Esophagus muscularis mucosa (tissue), 4 donors: ENCODE measurements around the gene TRAPPC13. TPM values are rescaled to one million over a fixed set of nuclear protein-coding genes. Genes with fewer than 3 reads are reported as not detected.
A peak's percentile ranks its signal among the peaks of the same experiment; 100 is the strongest.

ENCODE experiments used
- DNase-seq: peaks from one replicate; pipeline ENCODE4 v3.0.0-alpha.2; 2017; ENCODE audit errors: extremely low spot score
- H3K27ac ChIP-seq, 4 donors: fragments of 200-600 bp; sonication (generic); replicated peaks in 1 of 4; 1 replicate in 3 of 4; 2 replicates in 1 of 4; pipeline ENCODE4 v1.5.1; 2016 to 2019; ENCODE audit warnings: mild to moderate bottlenecking in 1 of 4
- H3K27me3 ChIP-seq, 4 donors: fragments of 200-600 bp; sonication (generic); one replicate each; pipeline versions ENCODE4 v1.5.1 to v1.6.0; 2016 to 2019
- H3K36me3 ChIP-seq, 4 donors: fragments of 200-600 bp; sonication (generic); one replicate each; pipeline ENCODE4 v1.5.1; 2016 to 2019
- H3K4me1 ChIP-seq, 4 donors: fragments of 200-600 bp; sonication (generic); one replicate each; pipeline ENCODE4 v1.5.1; 2016 to 2019
- H3K4me3 ChIP-seq, 4 donors: fragments of 200-600 bp; sonication (generic); 1 replicate in 2 of 4; 2 replicates in 2 of 4; pipeline ENCODE4 v1.5.1; 2016 to 2019; ENCODE audit warnings: mild to moderate bottlenecking in 4 of 4, moderate library complexity in 1 of 4
- H3K9me3 ChIP-seq, 4 donors: fragments of 200-600 bp; sonication (generic); 1 replicate in 3 of 4; 2 replicates in 1 of 4; pipeline ENCODE4 v1.5.1; 2016 to 2019
- EP300 ChIP-seq: sonication (generic); formaldehyde crosslinking; IDR thresholded peaks from one replicate; pipeline ENCODE4 v1.6.1; 2017; ENCODE audit warnings: antibody characterized with exemption
- POLR2A ChIP-seq: fragments of 450-650 bp; IDR thresholded peaks from one replicate; pipeline ENCODE4 v1.6.1; 2017; ENCODE audit warnings: antibody characterized with exemption, moderate library complexity, mild to moderate bottlenecking, low read depth
- POLR2AphosphoS5 ChIP-seq, 2 donors: sonication (generic); formaldehyde crosslinking; IDR thresholded peaks; one replicate each; pipeline ENCODE4 v1.6.1; 2017; ENCODE audit warnings: antibody characterized with exemption in 2 of 2
- WGBS: methylation state at CpG from one replicate; pipeline ENCODE4 v1.1.5; 2018; 5-methylcytosine and 5-hydroxymethylcytosine counted together
- intact Hi-C: fragments of 100-400 bp; cut with DNase I; formaldehyde crosslinking; loops from one replicate; pipeline ENCODE4 v1.15.1; 2023
- total RNA-seq, 4 donors: library from RNA; depleted of rRNA; stranded (reverse); fragments of >200 nt; gene quantifications; one replicate each; pipeline versions ENCODE4 v1.1.0 to v1.2.1, GENCODE V29; 2016
- TF ChIP-seq, protein P1 (sequence below), 3 experiments: fragments of 200-600 bp in 2 of 3; fragments of 450-650 bp in 1 of 3; sonication (generic) in 2 of 3; IDR thresholded peaks; one replicate each; pipeline ENCODE4 v1.5.1; 2017 to 2019; ENCODE audit warnings: antibody characterized with exemption in 3 of 3, mild to moderate bottlenecking in 2 of 3, moderate library complexity in 1 of 3

The TRAPPC13 gene
- total RNA-seq, 4 donors from 2014 or later: 15.4 to 29.5 (median 16.7) TPM

DNA sequence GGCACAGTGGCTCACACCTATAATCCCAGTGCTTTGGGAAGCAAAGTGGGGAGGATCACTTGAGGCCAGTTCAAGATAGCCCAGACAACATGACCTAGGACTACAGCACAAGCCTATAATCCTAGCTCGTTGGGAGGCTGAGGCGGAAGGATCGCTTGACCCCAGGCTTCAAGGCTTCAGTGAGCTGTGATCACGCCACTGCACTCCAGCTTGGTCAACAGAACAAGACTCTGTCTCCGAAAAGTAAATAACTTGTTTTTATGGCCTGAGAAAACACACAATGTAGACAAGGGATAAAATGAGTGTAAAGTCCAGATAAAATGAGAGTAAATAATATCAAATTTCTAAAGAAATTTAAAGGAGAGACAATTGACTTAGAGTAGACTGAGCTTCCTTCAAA is 26.3 kb downstream of the TRAPPC13 start:
- no peaks in the 10 kb centered on the region for H3K9me3 ChIP-seq
- DNase-seq: no peak
- intact Hi-C loops: no loop called here
- H3K4me3 ChIP-seq: no peak overlapping the region
- H3K27ac ChIP-seq: no peak overlapping the region
- peaks cover 6 to 47% (median 25%) of the 10 kb centered on the region in 4 donors for H3K36me3 ChIP-seq
- no peaks in the 10 kb centered on the region for H3K27me3 ChIP-seq
- no peak for TF ChIP-seq POLR2AphosphoS5 (IDR thresholded peaks at IDR 0.05)
- TF ChIP-seq, protein P1, sequence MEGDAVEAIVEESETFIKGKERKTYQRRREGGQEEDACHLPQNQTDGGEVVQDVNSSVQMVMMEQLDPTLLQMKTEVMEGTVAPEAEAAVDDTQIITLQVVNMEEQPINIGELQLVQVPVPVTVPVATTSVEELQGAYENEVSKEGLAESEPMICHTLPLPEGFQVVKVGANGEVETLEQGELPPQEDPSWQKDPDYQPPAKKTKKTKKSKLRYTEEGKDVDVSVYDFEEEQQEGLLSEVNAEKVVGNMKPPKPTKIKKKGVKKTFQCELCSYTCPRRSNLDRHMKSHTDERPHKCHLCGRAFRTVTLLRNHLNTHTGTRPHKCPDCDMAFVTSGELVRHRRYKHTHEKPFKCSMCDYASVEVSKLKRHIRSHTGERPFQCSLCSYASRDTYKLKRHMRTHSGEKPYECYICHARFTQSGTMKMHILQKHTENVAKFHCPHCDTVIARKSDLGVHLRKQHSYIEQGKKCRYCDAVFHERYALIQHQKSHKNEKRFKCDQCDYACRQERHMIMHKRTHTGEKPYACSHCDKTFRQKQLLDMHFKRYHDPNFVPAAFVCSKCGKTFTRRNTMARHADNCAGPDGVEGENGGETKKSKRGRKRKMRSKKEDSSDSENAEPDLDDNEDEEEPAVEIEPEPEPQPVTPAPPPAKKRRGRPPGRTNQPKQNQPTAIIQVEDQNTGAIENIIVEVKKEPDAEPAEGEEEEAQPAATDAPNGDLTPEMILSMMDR (IDR thresholded peaks at IDR 0.05): no peak
- TF ChIP-seq EP300: no peak
- TF ChIP-seq POLR2A: no peak
- 84% methylated on average over 5 of the region's 5 CpGs for WGBS
- H3K4me1 ChIP-seq: no peaks in the 10 kb centered on the region

DNA sequence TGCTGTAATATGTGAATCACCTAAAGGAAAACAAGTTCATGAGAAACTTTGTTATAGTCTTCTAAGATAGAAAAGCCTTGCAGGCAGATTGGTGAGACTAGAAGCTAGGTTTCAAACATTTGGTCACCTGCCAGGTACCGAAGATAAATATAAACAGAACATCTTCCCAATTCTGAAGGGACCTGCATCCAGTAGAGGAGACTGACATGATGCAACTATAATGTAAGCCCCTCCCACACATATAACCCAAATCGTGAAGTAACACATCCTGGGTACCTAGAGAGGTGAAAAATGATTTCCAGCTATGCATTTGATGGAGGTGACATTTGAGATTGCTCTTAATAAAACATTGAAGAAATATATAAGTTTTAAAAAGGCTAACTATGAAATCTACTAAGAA is 29.9 kb downstream of the TRAPPC13 start:
- Histone ChIP-seq H3K36me3 (peaks cover 3 to 44% (median 21%) of the 10 kb centered on the region in 4 donors), H3K4me1 (no peaks in the 10 kb centered on the region), H3K27me3 (no peaks in the 10 kb centered on the region), H3K9me3 (no peaks in the 10 kb centered on the region), H3K27ac (no peak overlapping the region), H3K4me3 (no peak overlapping the region)
- TF ChIP-seq EP300 (no peak), POLR2AphosphoS5 (IDR thresholded peaks at IDR 0.05) (no peak), POLR2A (no peak)
- TF ChIP-seq, protein P1 (IDR thresholded peaks at IDR 0.05): no peak
- intact Hi-C loops: no loop called here
- WGBS: 83% methylated on average over 2 of the region's 2 CpGs
- DNase-seq: no peak

GRCh38 chr5:65663804-65664521 is 39.1 kb downstream of the TRAPPC13 start:
- intact Hi-C loops: no loop called here
- Histone ChIP-seq H3K4me3 (no peak overlapping the region), H3K9me3 (no peaks in the 10 kb centered on the region), H3K27ac (no peak overlapping the region), H3K27me3 (no peaks in the 10 kb centered on the region), H3K4me1 (no peaks in the 10 kb centered on the region), H3K36me3 (peaks cover 10 to 74% (median 31%) of the 10 kb centered on the region in 4 donors)
- WGBS: 88% methylated on average over 1 of the region's 1 CpG
- no peak for DNase-seq
- TF ChIP-seq EP300: no peak
- TF ChIP-seq, protein P1 (IDR thresholded peaks at IDR 0.05): peak; percentile 17 to 51 (median 20)

- H3K4me3 ChIP-seq: no peak overlapping the region
- no peak for DNase-seq
- 80% methylated on average over 7 of the region's 7 CpGs for WGBS
- H3K9me3 ChIP-seq: no peaks in the 10 kb centered on the region
- no peaks in the 10 kb centered on the region for H3K4me1 ChIP-seq
- H3K27ac ChIP-seq: no peak overlapping the region
- H3K27me3 ChIP-seq: no peaks in the 10 kb centered on the region
- TF ChIP-seq POLR2AphosphoS5 (IDR thresholded peaks at IDR 0.05) (no peak), EP300 (no peak), POLR2A (no peak)
- TF ChIP-seq, protein P1 (IDR thresholded peaks at IDR 0.05): no peak
- H3K36me3 ChIP-seq: peaks cover 10 to 78% (median 27%) of the 10 kb centered on the region in 4 donors
- intact Hi-C loops: no loop called here
Observed at GRCh38 chr5:65668696-65669095, 43.9 kb downstream of the TRAPPC13 start.

DNA sequence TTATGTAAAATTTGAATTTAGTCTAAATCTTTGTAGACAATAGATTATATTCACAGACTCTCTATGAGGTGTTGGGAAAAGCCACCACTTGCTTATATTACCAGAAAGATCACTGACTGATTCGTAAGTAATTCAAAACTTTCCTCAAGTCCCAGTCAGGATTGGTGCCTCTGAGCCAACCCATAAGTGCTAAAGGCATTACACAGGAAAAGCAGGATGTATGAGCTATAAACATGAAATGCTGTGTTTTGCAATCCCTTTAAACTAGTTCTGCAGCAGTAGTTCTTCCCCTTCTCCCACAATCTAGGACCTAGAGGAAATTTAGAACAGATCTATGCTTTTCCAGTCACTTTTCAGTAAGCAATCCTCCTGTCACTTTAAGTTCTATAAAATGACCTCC is 48.0 kb downstream of the TRAPPC13 start:
- DNase-seq: no peak
- Histone ChIP-seq H3K4me1 (no peaks in the 10 kb centered on the region), H3K27ac (no peak overlapping the region), H3K36me3 (peaks cover 0 to 56% (median 17%) of the 10 kb centered on the region in 4 donors), H3K4me3 (no peak overlapping the region), H3K9me3 (no peaks in the 10 kb centered on the region), H3K27me3 (no peaks in the 10 kb centered on the region)
- TF ChIP-seq POLR2AphosphoS5 (IDR thresholded peaks at IDR 0.05) (no peak), EP300 (no peak), POLR2A (no peak)
- TF ChIP-seq, protein P1 (IDR thresholded peaks at IDR 0.05): no peak
- intact Hi-C loops: no loop called here
- 68% methylated on average over 1 of the region's 1 CpG for WGBS
